Raji (cell line): ENCODE measurements around the gene NFAM1.

Experiments used
- POLR2A ChIP-seq: IDR thresholded peaks from 2 replicates; pipeline ENCODE4 v1.6.1; 2011; ENCODE audit warnings: low read depth, low read length, control low read depth; ENCODE audit not compliant: insufficient read depth

The NFAM1 gene

GRCh38 chr22:42383851-42384417 is 48.3 kb downstream of the NFAM1 start:
- no peak for TF ChIP-seq POLR2A

GRCh38 chr22:42383287-42383686 is 48.9 kb downstream of the NFAM1 start:
- TF ChIP-seq POLR2A, result no peak

- TF ChIP-seq POLR2A, result no peak
Observed at GRCh38 chr22:42380769-42381551, 51.2 kb downstream of the NFAM1 start.

- no peak for TF ChIP-seq POLR2A
Observed at GRCh38 chr22:42379966-42380537, 52.2 kb downstream of the NFAM1 start.

- no peak for TF ChIP-seq POLR2A
Observed at GRCh38 chr22:42376711-42377554, 55.3 kb downstream of the NFAM1 start.

GRCh38 chr22:42375982-42376381 is 56.2 kb downstream of the NFAM1 start:
- TF ChIP-seq POLR2A, result no peak

GRCh38 chr22:42372976-42373375 is 59.2 kb downstream of the NFAM1 start:
- TF ChIP-seq POLR2A, result no peak

GRCh38 chr22:42371501-42371900 is 60.7 kb downstream of the NFAM1 start:
- no peak for TF ChIP-seq POLR2A

GRCh38 chr22:42371099-42371498 is 61.1 kb downstream of the NFAM1 start:
- no peak for TF ChIP-seq POLR2A

- no peak for TF ChIP-seq POLR2A
Observed at GRCh38 chr22:42369250-42370041, 62.8 kb downstream of the NFAM1 start.

- no peak for TF ChIP-seq POLR2A
Observed at GRCh38 chr22:42368379-42369249, 63.6 kb downstream of the NFAM1 start.

- TF ChIP-seq POLR2A, result no peak
Observed at GRCh38 chr22:42367980-42368378, 64.2 kb downstream of the NFAM1 start.

- TF ChIP-seq POLR2A, result no peak
Observed at GRCh38 chr22:42366806-42367581, 65.2 kb downstream of the NFAM1 start.

GRCh38 chr22:42365942-42366695 is 66.1 kb downstream of the NFAM1 start:
- no peak for TF ChIP-seq POLR2A
